HG03064 (cell line): ENCODE data around the gene DSP.

ENCODE experiments used
- ATAC-seq: cut with Tn5 transposase; IDR thresholded peaks from one replicate; pipeline ENCODE4 v1.9.1; 2021; ENCODE audit warnings: low read depth; ENCODE audit not compliant: unreplicated experiment

The DSP gene

GRCh38 chr6:7532821-7533220 is 8.7 kb upstream of the DSP start:
- no peak for ATAC-seq

- no peak for ATAC-seq
These were observed 7.3 kb upstream of the DSP start for GRCh38 chr6:7534192-7534591.

GRCh38 chr6:7535498-7535897 is 6.0 kb upstream of the DSP start:
- ATAC-seq: no peak

- ATAC-seq: no peak
These were observed 3.8 kb upstream of the DSP start for GRCh38 chr6:7537565-7538174.

- ATAC-seq: no peak
These were observed 3.0 kb upstream of the DSP start for GRCh38 chr6:7538484-7538883.

- ATAC-seq: no peak
These were observed 876 bp upstream of the DSP start for GRCh38 chr6:7540595-7540994.

GRCh38 chr6:7542065-7542873 is 798 bp downstream of the DSP start:
- no peak for ATAC-seq

- ATAC-seq: no peak
These were observed 1.6 kb downstream of the DSP start for GRCh38 chr6:7542874-7543624.

- ATAC-seq: no peak
These were observed 2.4 kb downstream of the DSP start for GRCh38 chr6:7543789-7544424.

GRCh38 chr6:7544597-7544996 is 3.1 kb downstream of the DSP start:
- ATAC-seq: no peak

GRCh38 chr6:7545316-7546019 is 4.0 kb downstream of the DSP start:
- no peak for ATAC-seq

- no peak for ATAC-seq
These were observed 4.5 kb downstream of the DSP start for GRCh38 chr6:7546020-7546369.

- ATAC-seq: no peak
These were observed 4.9 kb downstream of the DSP start for GRCh38 chr6:7546383-7546782.

GRCh38 chr6:7546896-7547295 is 5.4 kb downstream of the DSP start:
- ATAC-seq: no peak

- ATAC-seq: no peak
These were observed 5.8 kb downstream of the DSP start for GRCh38 chr6:7547315-7547714.

GRCh38 chr6:7550433-7550801 is 8.9 kb downstream of the DSP start:
- ATAC-seq: no peak

GRCh38 chr6:7554533-7555275 is 13.2 kb downstream of the DSP start:
- ATAC-seq: no peak

GRCh38 chr6:7555671-7556070 is 14.2 kb downstream of the DSP start:
- ATAC-seq: no peak

GRCh38 chr6:7556394-7557106 is 15.1 kb downstream of the DSP start:
- no peak for ATAC-seq
